ENCODE results near the gene ELMO1. TPM values are rescaled to one million over a fixed set of nuclear protein-coding genes. Genes with fewer than 3 reads are reported as not detected.
A peak's percentile ranks its signal among the peaks of the same experiment; 100 is the strongest.

The ELMO1 gene
- total and polyA plus RNA-seq, 4 donors, result 29.2 to 98.3 (median 86.8) TPM

GRCh38 chr7:37428681-37429434 lies 19.8 kb downstream of the ELMO1 start:
- Histone ChIP-seq H3K36me3 (ENCODE audit: control insufficient read depth, insufficient read depth, low read length) (no peaks in the 10 kb centered on the region), H3K27me3 (ENCODE audit: control insufficient read depth, insufficient read depth, low read length) (no peaks in the 10 kb centered on the region), H3K4me3 (ENCODE audit: low read depth, low read length) (no peak overlapping the region), H3K27ac (ENCODE audit: low read depth, low read length) (no peak overlapping the region), H3K9me3 (ENCODE audit: control insufficient read depth, insufficient read depth, low read length) (no peaks in the 10 kb centered on the region), H3K4me1 (ENCODE audit: control insufficient read depth, insufficient read depth, low read length) (no peaks in the 10 kb centered on the region)
- no peak for DNase-seq (ENCODE audit: low read depth in 4 of 6, low spot score in 6 of 6)
- WGBS (ENCODE audit: insufficient coverage), result 100% methylated on average over 1 of the region's 6 CpGs

GRCh38 chr7:37427276-37427940 lies 21.3 kb downstream of the ELMO1 start:
- Histone ChIP-seq H3K4me3 (ENCODE audit: low read depth, low read length) (no peak overlapping the region), H3K4me1 (ENCODE audit: control insufficient read depth, insufficient read depth, low read length) (no peaks in the 10 kb centered on the region), H3K27ac (ENCODE audit: low read depth, low read length) (no peak overlapping the region), H3K36me3 (ENCODE audit: control insufficient read depth, insufficient read depth, low read length) (no peaks in the 10 kb centered on the region), H3K27me3 (ENCODE audit: control insufficient read depth, insufficient read depth, low read length) (no peaks in the 10 kb centered on the region), H3K9me3 (ENCODE audit: control insufficient read depth, insufficient read depth, low read length) (no peaks in the 10 kb centered on the region)
- WGBS (ENCODE audit: insufficient coverage), result no CpG with 5 or more reads among the region's 2 CpGs
- no peak for DNase-seq (ENCODE audit: low read depth in 4 of 6, low spot score in 6 of 6)

GRCh38 chr7:37425498-37425897 lies 23.2 kb downstream of the ELMO1 start:
- H3K4me1 ChIP-seq (ENCODE audit: control insufficient read depth, insufficient read depth, low read length), result no peaks in the 10 kb centered on the region

GRCh38 chr7:37424995-37425394 lies 23.7 kb downstream of the ELMO1 start:
- no peaks in the 10 kb centered on the region for H3K27me3 ChIP-seq (ENCODE audit: control insufficient read depth, insufficient read depth, low read length)
- no peak for DNase-seq (ENCODE audit: low read depth in 4 of 6, low spot score in 6 of 6)
- H3K4me3 ChIP-seq (ENCODE audit: low read depth, low read length), result no peak overlapping the region
- H3K9me3 ChIP-seq (ENCODE audit: control insufficient read depth, insufficient read depth, low read length), result no peaks in the 10 kb centered on the region
- H3K36me3 ChIP-seq (ENCODE audit: control insufficient read depth, insufficient read depth, low read length), result no peaks in the 10 kb centered on the region
- no peaks in the 10 kb centered on the region for H3K4me1 ChIP-seq (ENCODE audit: control insufficient read depth, insufficient read depth, low read length)
- WGBS (ENCODE audit: insufficient coverage), result no CpG with 5 or more reads among the region's 2 CpGs
- no peak overlapping the region for H3K27ac ChIP-seq (ENCODE audit: low read depth, low read length)

More at GRCh38 chr7:37425498-37425897, 23.2 kb downstream of the ELMO1 start:
- 67% methylated on average over 2 of the region's 5 CpGs for WGBS (ENCODE audit: insufficient coverage)
- Histone ChIP-seq H3K27ac (ENCODE audit: low read depth, low read length) (no peak overlapping the region), H3K9me3 (ENCODE audit: control insufficient read depth, insufficient read depth, low read length) (no peaks in the 10 kb centered on the region), H3K4me3 (ENCODE audit: low read depth, low read length) (no peak overlapping the region), H3K27me3 (ENCODE audit: control insufficient read depth, insufficient read depth, low read length) (no peaks in the 10 kb centered on the region), H3K36me3 (ENCODE audit: control insufficient read depth, insufficient read depth, low read length) (no peaks in the 10 kb centered on the region)
- no peak for DNase-seq (ENCODE audit: low read depth in 4 of 6, low spot score in 6 of 6)

- no CpG with 5 or more reads among the region's 1 CpG for WGBS (ENCODE audit: insufficient coverage)
- H3K4me3 ChIP-seq (ENCODE audit: low read depth, low read length), result no peak overlapping the region
- no peaks in the 10 kb centered on the region for H3K4me1 ChIP-seq (ENCODE audit: control insufficient read depth, insufficient read depth, low read length)
- no peaks in the 10 kb centered on the region for H3K9me3 ChIP-seq (ENCODE audit: control insufficient read depth, insufficient read depth, low read length)
- H3K27ac ChIP-seq (ENCODE audit: low read depth, low read length), result no peak overlapping the region
- H3K36me3 ChIP-seq (ENCODE audit: control insufficient read depth, insufficient read depth, low read length), result no peaks in the 10 kb centered on the region
- no peak for DNase-seq (ENCODE audit: low read depth in 4 of 6, low spot score in 6 of 6)
- H3K27me3 ChIP-seq (ENCODE audit: control insufficient read depth, insufficient read depth, low read length), result no peaks in the 10 kb centered on the region
Measured at GRCh38 chr7:37424521-37424920, 24.1 kb downstream of the ELMO1 start.

GRCh38 chr7:37421861-37422500 lies 26.7 kb downstream of the ELMO1 start:
- H3K4me3 ChIP-seq (ENCODE audit: low read depth, low read length), result no peak overlapping the region
- no peak for DNase-seq (ENCODE audit: low read depth in 4 of 6, low spot score in 6 of 6)
- WGBS (ENCODE audit: insufficient coverage), result 67% methylated on average over 1 of the region's 6 CpGs
- no peak overlapping the region for H3K27ac ChIP-seq (ENCODE audit: low read depth, low read length)
- H3K4me1 ChIP-seq (ENCODE audit: control insufficient read depth, insufficient read depth, low read length), result no peaks in the 10 kb centered on the region
- H3K36me3 ChIP-seq (ENCODE audit: control insufficient read depth, insufficient read depth, low read length), result no peaks in the 10 kb centered on the region
- no peaks in the 10 kb centered on the region for H3K27me3 ChIP-seq (ENCODE audit: control insufficient read depth, insufficient read depth, low read length)
- no peaks in the 10 kb centered on the region for H3K9me3 ChIP-seq (ENCODE audit: control insufficient read depth, insufficient read depth, low read length)

- H3K4me1 ChIP-seq (ENCODE audit: control insufficient read depth, insufficient read depth, low read length), result no peaks in the 10 kb centered on the region
- no peak overlapping the region for H3K27ac ChIP-seq (ENCODE audit: low read depth, low read length)
- no peaks in the 10 kb centered on the region for H3K27me3 ChIP-seq (ENCODE audit: control insufficient read depth, insufficient read depth, low read length)
- DNase-seq (ENCODE audit: low read depth in 4 of 6, low spot score in 6 of 6), result peak in 1 of 6 donors; percentile 39
- H3K36me3 ChIP-seq (ENCODE audit: control insufficient read depth, insufficient read depth, low read length), result no peaks in the 10 kb centered on the region
- H3K4me3 ChIP-seq (ENCODE audit: low read depth, low read length), result no peak overlapping the region
- WGBS (ENCODE audit: insufficient coverage), result 75% methylated on average over 5 of the region's 6 CpGs
- H3K9me3 ChIP-seq (ENCODE audit: control insufficient read depth, insufficient read depth, low read length), result no peaks in the 10 kb centered on the region
Measured at GRCh38 chr7:37420946-37421695, 27.5 kb downstream of the ELMO1 start.

GRCh38 chr7:37419496-37419895 lies 29.2 kb downstream of the ELMO1 start:
- H3K4me1 ChIP-seq (ENCODE audit: control insufficient read depth, insufficient read depth, low read length), result no peaks in the 10 kb centered on the region
- H3K36me3 ChIP-seq (ENCODE audit: control insufficient read depth, insufficient read depth, low read length), result no peaks in the 10 kb centered on the region
- H3K9me3 ChIP-seq (ENCODE audit: control insufficient read depth, insufficient read depth, low read length), result no peaks in the 10 kb centered on the region
- no peak for DNase-seq (ENCODE audit: low read depth in 4 of 6, low spot score in 6 of 6)
- no peaks in the 10 kb centered on the region for H3K27me3 ChIP-seq (ENCODE audit: control insufficient read depth, insufficient read depth, low read length)
- no peak overlapping the region for H3K4me3 ChIP-seq (ENCODE audit: low read depth, low read length)
- H3K27ac ChIP-seq (ENCODE audit: low read depth, low read length), result no peak overlapping the region

GRCh38 chr7:37418381-37418780 lies 30.3 kb downstream of the ELMO1 start:
- no peak overlapping the region for H3K27ac ChIP-seq (ENCODE audit: low read depth, low read length)
- H3K4me1 ChIP-seq (ENCODE audit: control insufficient read depth, insufficient read depth, low read length), result no peaks in the 10 kb centered on the region
- no peaks in the 10 kb centered on the region for H3K27me3 ChIP-seq (ENCODE audit: control insufficient read depth, insufficient read depth, low read length)
- DNase-seq (ENCODE audit: low read depth in 4 of 6, low spot score in 6 of 6), result no peak
- no peaks in the 10 kb centered on the region for H3K36me3 ChIP-seq (ENCODE audit: control insufficient read depth, insufficient read depth, low read length)
- H3K4me3 ChIP-seq (ENCODE audit: low read depth, low read length), result no peak overlapping the region
- WGBS (ENCODE audit: insufficient coverage), result 82% methylated on average over 6 of the region's 6 CpGs
- no peaks in the 10 kb centered on the region for H3K9me3 ChIP-seq (ENCODE audit: control insufficient read depth, insufficient read depth, low read length)
